Ovary (tissue), 9 donors: Measurements from ENCODE around the gene CC2D2A. TPM values are rescaled to one million over a fixed set of nuclear protein-coding genes. Genes with fewer than 3 reads are reported as not detected.
A peak's percentile ranks its signal among the peaks of the same experiment; 100 is the strongest.

Experiments
- DNase-seq, 5 donors: peaks; one replicate each; pipeline ENCODE4 v3.0.0-alpha.2; 2019 to 2020
- H3K27ac ChIP-seq, 2 donors: fragments of 200-600 bp; one replicate each; pipeline versions ENCODE4 v1.5.1 to v1.8.0; 2019 to 2022
- H3K27me3 ChIP-seq: fragments of 200-600 bp; one replicate; pipeline ENCODE4 v1.8.0; 2022
- H3K36me3 ChIP-seq: fragments of 200-600 bp; sonication (generic); one replicate; pipeline ENCODE4 v1.5.1; 2019
- H3K4me1 ChIP-seq: one replicate; pipeline ENCODE4 v1.8.1; 2013; ENCODE audit warnings: mild to moderate bottlenecking, moderate library complexity; ENCODE audit not compliant: insufficient read depth
- H3K4me3 ChIP-seq: fragments of 200-600 bp; sonication (generic); one replicate; pipeline ENCODE4 v1.5.1; 2017
- H3K9me3 ChIP-seq, 2 donors: fragments of 200-600 bp in 1 of 2; sonication (generic) in 1 of 2; one replicate each; pipeline versions ENCODE4 v1.5.1 to v1.8.1; 2013 to 2019; ENCODE audit warnings: mild to moderate bottlenecking in 1 of 2, moderate library complexity in 1 of 2
- EP300 ChIP-seq: sonication (generic); formaldehyde crosslinking; IDR thresholded peaks from one replicate; pipeline ENCODE4 v1.6.1; 2017; ENCODE audit warnings: antibody characterized with exemption
- POLR2A ChIP-seq: fragments of 450-650 bp; IDR thresholded peaks from one replicate; pipeline ENCODE4 v1.6.1; 2017; ENCODE audit warnings: antibody characterized with exemption, mild to moderate bottlenecking, moderate library complexity
- WGBS, 3 donors: extraction: QIAGEN DNeasy Blood & Tissue Kit in 1 of 3; methylation state at CpG; one replicate each; pipeline versions ENCODE4 v1.1.5 to v1.1.7; 2013 to 2017; 5-methylcytosine and 5-hydroxymethylcytosine counted together
- intact Hi-C, 4 donors: fragments of 100-400 bp; cut with DNase I; formaldehyde crosslinking; loops; one replicate each; pipeline versions ENCODE4 v1.11.0 to v1.15.1; 2022 to 2023
- polyA plus RNA-seq, 2 donors: library from polyadenylated mRNA; stranded (reverse); fragments of 200-250 nt in 1 of 2; fragments of 350-450 nt in 1 of 2; fragmentation: Illumina TruSeq in 1 of 2; extraction: RNeasy Lipid Tissue Mini Kit (QIAGEN cat#74804) in 1 of 2; gene quantifications; one replicate each; pipeline ENCODE4 v1.2.3, GENCODE V29; 2013 to 2014
- total RNA-seq, 7 donors: library from RNA; depleted of rRNA in 2 of 7; stranded (reverse); fragments of >200 nt in 2 of 7; fragmentation: NEBNext Ultra II Directional in 3 of 7; extraction: Animal tissue kit (Norgen Biotek cat#: 25700) in 3 of 7; gene quantifications; one replicate each; pipeline versions ENCODE4 v1.1.0 to v1.2.4, GENCODE V29; 2016 to 2023
- TF ChIP-seq, protein P1 (sequence below), 3 donors: fragments of 450-650 bp in 2 of 3; fragments of 200-600 bp in 1 of 3; IDR thresholded peaks; one replicate each; pipeline versions ENCODE4 v1.5.1 to v1.8.0; 2016 to 2022; ENCODE audit warnings: antibody characterized with exemption in 3 of 3, mild to moderate bottlenecking in 1 of 3
- donor health status: DM: no; HTN: no; CAD: no; lungs with moderate emphysema.
- donor health status: DM: no; HTN: no; CAD: no.
- donor health status: Bipolar disorder and iron deficiency.
- donor health status: DM: yes; HTN: yes; CAD: no.
- donor health status: DM: no; HTN: no; CAD: no.
- donor health status: DM: yes; HTN: yes; CAD: no.

The CC2D2A gene
- total and polyA plus RNA-seq, 9 donors, result 9.4 to 53.9 (median 17.5) TPM

- no peak for DNase-seq
- no peak for TF ChIP-seq POLR2A
- TF ChIP-seq, protein P1, sequence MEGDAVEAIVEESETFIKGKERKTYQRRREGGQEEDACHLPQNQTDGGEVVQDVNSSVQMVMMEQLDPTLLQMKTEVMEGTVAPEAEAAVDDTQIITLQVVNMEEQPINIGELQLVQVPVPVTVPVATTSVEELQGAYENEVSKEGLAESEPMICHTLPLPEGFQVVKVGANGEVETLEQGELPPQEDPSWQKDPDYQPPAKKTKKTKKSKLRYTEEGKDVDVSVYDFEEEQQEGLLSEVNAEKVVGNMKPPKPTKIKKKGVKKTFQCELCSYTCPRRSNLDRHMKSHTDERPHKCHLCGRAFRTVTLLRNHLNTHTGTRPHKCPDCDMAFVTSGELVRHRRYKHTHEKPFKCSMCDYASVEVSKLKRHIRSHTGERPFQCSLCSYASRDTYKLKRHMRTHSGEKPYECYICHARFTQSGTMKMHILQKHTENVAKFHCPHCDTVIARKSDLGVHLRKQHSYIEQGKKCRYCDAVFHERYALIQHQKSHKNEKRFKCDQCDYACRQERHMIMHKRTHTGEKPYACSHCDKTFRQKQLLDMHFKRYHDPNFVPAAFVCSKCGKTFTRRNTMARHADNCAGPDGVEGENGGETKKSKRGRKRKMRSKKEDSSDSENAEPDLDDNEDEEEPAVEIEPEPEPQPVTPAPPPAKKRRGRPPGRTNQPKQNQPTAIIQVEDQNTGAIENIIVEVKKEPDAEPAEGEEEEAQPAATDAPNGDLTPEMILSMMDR (IDR thresholded peaks at IDR 0.05), result no peak
- TF ChIP-seq EP300, result no peak
- no peak overlapping the region for H3K27ac ChIP-seq
- no peak overlapping the region for H3K4me3 ChIP-seq
- WGBS, 3 donors, result 91 to 94% (median 92%) methylated on average over 1 of the region's 1 CpG
- H3K36me3 ChIP-seq, result no peaks in the 10 kb centered on the region
- no peaks in the 10 kb centered on the region for H3K9me3 ChIP-seq
- intact Hi-C loops, result no loop called here
- H3K27me3 ChIP-seq, result no peaks in the 10 kb centered on the region
- H3K4me1 ChIP-seq, result peaks cover 6% of the 10 kb centered on the region
Measured at GRCh38 chr4:15466596-15466995, 3.1 kb upstream of the CC2D2A start.

GRCh38 chr4:15470128-15470475 is 420 bp downstream of the CC2D2A start:
- TF ChIP-seq, protein P1 (IDR thresholded peaks at IDR 0.05), result no peak
- TF ChIP-seq POLR2A (no peak), EP300 (no peak)
- WGBS, 3 donors, result 0 to 1% (median 1%) methylated on average over 3 of the region's 3 CpGs
- Histone ChIP-seq H3K4me1 (peaks cover 6% of the 10 kb centered on the region), H3K4me3 (peak overlapping the region; percentile 50), H3K27ac (no peak overlapping the region), H3K9me3 (no peaks in the 10 kb centered on the region), H3K36me3 (no peaks in the 10 kb centered on the region), H3K27me3 (no peaks in the 10 kb centered on the region)
- no peak for DNase-seq
- intact Hi-C loops, result loop anchor here in 3 of 4 donors (10.0 kb wide), 4 partner anchors 175 to 795 kb away; partner anchors contain the start of gene FBXL5 (in 2 of the 3)

DNA sequence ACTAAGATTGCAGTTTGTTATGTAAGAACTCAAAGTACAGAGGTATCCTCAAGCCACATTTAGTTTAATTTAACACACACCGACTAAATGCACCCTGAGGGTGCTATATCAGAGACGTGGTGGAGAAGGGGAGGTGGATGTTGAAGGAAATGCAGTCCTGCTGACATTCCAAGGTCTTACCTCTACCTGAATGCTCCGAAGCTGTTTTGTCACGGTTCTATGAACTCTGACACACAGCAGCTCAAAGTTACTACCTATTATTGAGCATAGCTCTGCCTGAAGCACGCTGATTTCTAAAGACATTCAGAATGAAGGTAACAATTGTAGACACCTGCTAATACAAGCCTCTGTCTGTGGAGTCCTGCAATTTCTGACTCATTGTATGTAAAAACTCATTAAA is 6.7 kb downstream of the CC2D2A start:
- Histone ChIP-seq H3K27me3 (no peaks in the 10 kb centered on the region), H3K4me1 (no peaks in the 10 kb centered on the region), H3K27ac (no peak overlapping the region), H3K9me3 (no peaks in the 10 kb centered on the region), H3K4me3 (no peak overlapping the region), H3K36me3 (no peaks in the 10 kb centered on the region)
- DNase-seq, result no peak
- TF ChIP-seq, protein P1 (IDR thresholded peaks at IDR 0.05), result no peak
- TF ChIP-seq EP300 (no peak), POLR2A (no peak)
- intact Hi-C loops, result loop anchor here in 3 of 4 donors (10.0 kb wide), 4 partner anchors 168 to 788 kb away; partner anchors contain the start of gene FBXL5 (in 2 of the 3)
- 81 to 93% (median 89%) methylated on average over 5 of the region's 5 CpGs for WGBS, 3 donors

DNA sequence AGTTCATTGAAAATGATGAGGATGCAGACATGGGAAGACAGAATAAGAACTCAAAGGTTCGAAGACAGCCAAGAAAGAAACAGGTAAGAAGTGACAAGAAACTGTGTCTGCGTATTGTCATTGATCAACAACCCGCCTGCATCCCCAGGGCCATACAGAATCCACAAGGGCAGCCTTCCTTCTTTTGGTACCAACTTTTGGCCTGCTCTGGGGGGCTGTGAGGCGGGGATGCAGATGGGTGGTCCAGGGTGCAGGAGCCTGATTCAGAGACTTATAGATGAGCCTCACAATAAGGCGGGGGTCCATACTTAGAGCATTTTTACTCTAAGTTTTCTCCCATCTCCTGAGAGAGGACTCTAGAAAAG is 9.0 kb downstream of the CC2D2A start:
- Histone ChIP-seq H3K9me3 (no peaks in the 10 kb centered on the region), H3K27ac (peak overlapping the region; percentile 39 to 62), H3K4me3 (no peak overlapping the region), H3K4me1 (no peaks in the 10 kb centered on the region), H3K27me3 (no peaks in the 10 kb centered on the region), H3K36me3 (no peaks in the 10 kb centered on the region)
- 60 to 72% (median 63%) methylated on average over 5 of the region's 5 CpGs for WGBS, 3 donors
- no peak for DNase-seq
- TF ChIP-seq, protein P1 (IDR thresholded peaks at IDR 0.05), result no peak
- TF ChIP-seq EP300, result no peak
- TF ChIP-seq POLR2A, result no peak
- intact Hi-C loops, result loop anchor here in 3 of 4 donors (10.0 kb wide), 4 partner anchors 166 to 786 kb away; partner anchors contain the start of gene FBXL5 (in 2 of the 3)
